H1 (cell line): Measurements from ENCODE around the gene TGM3. TPM values are rescaled to one million over a fixed set of nuclear protein-coding genes. Genes with fewer than 3 reads are reported as not detected.

Experiments
- CTCF ChIA-PET: fragments of 300-600 bp; sonication (Branson Sonifier 250); formaldehyde crosslinking; loops from one replicate; lab custom pipeline; 2021; ENCODE audit not compliant: partially characterized antibody; lab: Charles Lee
- POLR2A ChIA-PET: fragments of 300-600 bp; sonication (Branson Sonifier 250); formaldehyde crosslinking; loops from one replicate; lab custom pipeline; 2021; ENCODE audit warnings: inconsistent platforms; ENCODE audit not compliant: partially characterized antibody; lab: Charles Lee
- DNase-seq, 2 experiments: peaks; one replicate each; pipeline versions ENCODE4 v3.0.0 to v3.0.0-alpha.2; 2010 to 2022; ENCODE audit warnings: low spot score in 2 of 2, low read depth in 1 of 2, mixed read lengths in 1 of 2
- FAIRE-seq: peaks from 2 replicates; lab custom pipeline; 2011; peaks lifted over from hg19 to GRCh38; lab: Jason Lieb, UNC
- H2AFZ ChIP-seq: 2 replicates; pipeline ENCODE4 v1.8.1; 2012; ENCODE audit warnings: low read length, inconsistent platforms
- H2AK5ac ChIP-seq: 2 replicates; pipeline ENCODE4 v1.6.1; 2013; ENCODE audit warnings: low read depth, low read length
- H2BK120ac ChIP-seq: replicated peaks from 2 replicates; pipeline ENCODE3; 2013; ENCODE audit warnings: low read depth, low read length, inconsistent platforms
- H2BK12ac ChIP-seq: 2 replicates; pipeline ENCODE4 v1.6.1; 2013; ENCODE audit warnings: low read depth, low read length
- H2BK15ac ChIP-seq: 2 replicates; pipeline ENCODE4 v1.6.1; 2013; ENCODE audit warnings: low read length
- H2BK20ac ChIP-seq: 2 replicates; pipeline ENCODE4 v1.6.1; 2013; ENCODE audit warnings: low read length
- H2BK5ac ChIP-seq: 2 replicates; pipeline ENCODE4 v1.6.1; 2013; ENCODE audit warnings: low read depth, low read length
- H3K14ac ChIP-seq: 2 replicates; pipeline ENCODE4 v1.6.1; 2013; ENCODE audit warnings: inconsistent platforms; ENCODE audit not compliant: insufficient read length
- H3K18ac ChIP-seq: 2 replicates; pipeline ENCODE4 v1.6.1; 2013; ENCODE audit warnings: low read length; ENCODE audit errors: extremely low read depth
- H3K23ac ChIP-seq: 2 replicates; pipeline ENCODE4 v1.6.1; 2013; ENCODE audit warnings: inconsistent platforms; ENCODE audit not compliant: insufficient read length
- H3K23me2 ChIP-seq: 2 replicates; pipeline ENCODE4 v1.6.1; 2013; ENCODE audit warnings: low read depth, low read length
- H3K27ac ChIP-seq: 2 replicates; pipeline ENCODE4 v1.6.1; 2011; ENCODE audit warnings: low read depth, low read length, inconsistent platforms
- H3K27me3 ChIP-seq, 4 experiments: replicated peaks in 1 of 4; 1 replicate in 1 of 4; 2 replicates in 3 of 4; pipeline versions ENCODE4 v1.6.1 to v1.8.1; 2011 to 2013; ENCODE audit warnings: low read length in 3 of 4, mild to moderate bottlenecking in 3 of 4, inconsistent platforms in 2 of 4, mixed read lengths in 2 of 4, moderate library complexity in 1 of 4; ENCODE audit not compliant: control insufficient read depth in 3 of 4, insufficient read depth in 3 of 4; ENCODE audit errors: extremely low read depth in 1 of 4
- H3K36me3 ChIP-seq, 4 experiments: 2 replicates each; pipeline versions ENCODE4 v1.6.1 to v1.8.1; 2011 to 2013; ENCODE audit warnings: mild to moderate bottlenecking in 4 of 4, low read length in 3 of 4, moderate library complexity in 2 of 4, control low read depth in 1 of 4, inconsistent platforms in 1 of 4; ENCODE audit not compliant: insufficient read depth in 4 of 4, control insufficient read depth in 2 of 4
- H3K4ac ChIP-seq: replicated peaks from 2 replicates; pipeline ENCODE3; 2013; ENCODE audit warnings: low read length, low read depth, mixed read lengths, inconsistent platforms; ENCODE audit not compliant: insufficient read length
- H3K4me1 ChIP-seq, 4 experiments: replicated peaks in 1 of 4; 1 replicate in 1 of 4; 2 replicates in 3 of 4; pipeline versions ENCODE4 v1.6.1 to v1.8.1; 2011 to 2013; ENCODE audit warnings: low read length in 3 of 4, inconsistent platforms in 2 of 4, mixed read lengths in 1 of 4; ENCODE audit not compliant: insufficient read depth in 4 of 4, control insufficient read depth in 3 of 4
- H3K4me2 ChIP-seq, 2 experiments: 2 replicates each; pipeline versions ENCODE4 v1.6.1 to v1.8.1; 2011 to 2013; ENCODE audit warnings: low read depth in 2 of 2, low read length in 2 of 2, control low read depth in 1 of 2, inconsistent platforms in 1 of 2, mild to moderate bottlenecking in 1 of 2; ENCODE audit not compliant: insufficient read depth in 1 of 2
- H3K4me3 ChIP-seq, 4 experiments: fragments of 200-600, 300-600 bp in 1 of 4; sonication (generic), shearing (Covaris generic), sonication (Bioruptor Twin) in 1 of 4; 2 replicates each; pipeline versions ENCODE4 v1.5.1 to v1.8.1; 2011 to 2016; ENCODE audit warnings: low read length in 4 of 4, low read depth in 3 of 4, control low read depth in 2 of 4, inconsistent platforms in 2 of 4, mild to moderate bottlenecking in 2 of 4, mixed read lengths in 1 of 4, moderate library complexity in 1 of 4; ENCODE audit not compliant: insufficient read depth in 2 of 4; ENCODE audit errors: extremely low read depth in 1 of 4
- H3K56ac ChIP-seq: replicated peaks from 2 replicates; pipeline ENCODE3; 2013; ENCODE audit warnings: low read depth, mild to moderate bottlenecking, mixed read lengths, low read length, inconsistent platforms; ENCODE audit not compliant: insufficient read length
- H3K79me1 ChIP-seq: 2 replicates; pipeline ENCODE4 v1.6.1; 2013; ENCODE audit warnings: low read depth, low read length, control low read depth
- H3K79me2 ChIP-seq, 2 experiments: 2 replicates each; pipeline versions ENCODE4 v1.6.1 to v1.8.1; 2012 to 2013; ENCODE audit warnings: low read length in 2 of 2, mild to moderate bottlenecking in 2 of 2, inconsistent platforms in 1 of 2; ENCODE audit not compliant: insufficient read depth in 2 of 2, control insufficient read depth in 1 of 2
- H3K9ac ChIP-seq, 4 experiments: replicated peaks in 1 of 4; 1 replicate in 1 of 4; 2 replicates in 3 of 4; pipeline versions ENCODE4 v1.6.1 to v1.8.1; 2011 to 2013; ENCODE audit warnings: low read depth in 3 of 4, low read length in 3 of 4, control low read depth in 2 of 4, mild to moderate bottlenecking in 2 of 4, moderate library complexity in 2 of 4, inconsistent platforms in 1 of 4; ENCODE audit errors: extremely low read depth in 1 of 4
- H3K9me3 ChIP-seq, 2 experiments: 2 replicates each; pipeline versions ENCODE4 v1.6.1 to v1.8.1; 2012 to 2013; ENCODE audit warnings: mild to moderate bottlenecking in 2 of 2, moderate library complexity in 2 of 2, control low read depth in 1 of 2, inconsistent platforms in 1 of 2, low read depth in 1 of 2, low read length in 1 of 2, mixed read lengths in 1 of 2; ENCODE audit not compliant: insufficient read depth in 2 of 2
- H4K20me1 ChIP-seq, 2 experiments: replicated peaks in 1 of 2; 2 replicates each; pipeline versions ENCODE3 to v1.8.1; 2011 to 2013; ENCODE audit warnings: inconsistent platforms in 2 of 2, low read length in 2 of 2, mild to moderate bottlenecking in 1 of 2; ENCODE audit not compliant: insufficient read depth in 2 of 2, control insufficient read depth in 1 of 2
- H4K5ac ChIP-seq: 2 replicates; pipeline ENCODE4 v1.6.1; 2013; ENCODE audit warnings: low read length, low read depth, mixed read lengths, inconsistent platforms; ENCODE audit not compliant: insufficient read length
- H4K8ac ChIP-seq: 2 replicates; pipeline ENCODE4 v1.8.0; 2013; ENCODE audit warnings: mild to moderate bottlenecking, moderate library complexity, low read length, inconsistent platforms; ENCODE audit not compliant: insufficient read depth; ENCODE audit errors: extremely low read depth
- H4K91ac ChIP-seq: replicated peaks from 2 replicates; pipeline ENCODE3; 2013; ENCODE audit warnings: low read length, mixed read lengths, inconsistent platforms; ENCODE audit not compliant: insufficient read length
- CTCF ChIP-seq, 3 experiments: IDR thresholded peaks; 1 replicate in 2 of 3; 2 replicates in 1 of 3; pipeline versions ENCODE4 v1.5.1 to v1.6.1; 2011; ENCODE audit warnings: low read length in 3 of 3, mild to moderate bottlenecking in 3 of 3, inconsistent platforms in 2 of 3, low read depth in 1 of 3, moderate library complexity in 1 of 3; ENCODE audit not compliant: insufficient read depth in 1 of 3; ENCODE audit errors: control extremely low read depth in 1 of 3
- RAD21 ChIP-seq, 2 experiments: IDR thresholded peaks in 1 of 2; conservative IDR thresholded peaks in 1 of 2; 2 replicates each; pipeline ENCODE4 v1.6.1; 2011; ENCODE audit warnings: low read depth in 2 of 2, low read length in 2 of 2, improper control_type of control experiment in 1 of 2, inconsistent platforms in 1 of 2, mild to moderate bottlenecking in 1 of 2, moderate library complexity in 1 of 2
- TCF12 ChIP-seq: IDR thresholded peaks from 2 replicates; pipeline ENCODE4 v1.6.1; 2011; ENCODE audit warnings: low read depth, mild to moderate bottlenecking, low read length
- WGBS, 2 experiments: shearing (Covaris generic) in 1 of 2; methylation state at CpG; one replicate each; pipeline versions ENCODE4 v1.1.6 to v1.1.7; 2013 to 2015; ENCODE audit warnings: low lambda C conversion rate in 2 of 2, mixed read lengths in 2 of 2, inconsistent platforms in 1 of 2, low coverage in 1 of 2, missing lambda C conversion rate in 1 of 2; ENCODE audit not compliant: insufficient replicate concordance in 2 of 2, insufficient coverage in 1 of 2, insufficient read length in 1 of 2; ENCODE audit errors: extremely low coverage in 1 of 2, missing lambda C conversion rate in 1 of 2; 5-methylcytosine and 5-hydroxymethylcytosine counted together
- polyA plus RNA-seq, 7 experiments: library from polyadenylated mRNA; depleted of rRNA in 3 of 7; stranded (reverse) in 5 of 7; unstranded in 2 of 7; fragments of >200 nt in 5 of 7; fragments of 200-250 nt in 2 of 7; gene quantifications; 1 replicate in 5 of 7; 2 replicates in 1 of 7; 4 replicates in 1 of 7; pipeline versions ENCODE4 v1.2.1 to v1.2.3, GENCODE V29; 2011 to 2013; ENCODE audit warnings: missing spikeins in 2 of 7, mixed read lengths in 2 of 7
- total RNA-seq: library from RNA; stranded (reverse); fragmentation: NEBNext Ultra II Directional; extraction: Animal tissue kit (Norgen Biotek cat#: 25700); gene quantifications from 2 replicates; pipeline ENCODE4 v1.2.1, GENCODE V29; 2021

TGM3 gene
- total and polyA plus RNA-seq, 2 of the 8 experiments (the other 6 are each of a cell fraction or from before 2014, with no cell fraction given): 0.12 TPM; not detected in 1

- Histone ChIP-seq H3K14ac (no peak overlapping the region), H3K23ac (no peak overlapping the region), H3K4me1 (peaks cover 0 to 1% (median 0%) of the 10 kb centered on the region in 4 experiments; a peak in 2 of 7 replicates), H2BK12ac (no peak overlapping the region), H3K4me3 (no peak overlapping the region), H3K79me2 (no peaks in the 10 kb centered on the region), H3K79me1 (no peaks in the 10 kb centered on the region), H2AK5ac (no peak overlapping the region), H3K27me3 (no peaks in the 10 kb centered on the region; a peak in 1 of 7 replicates), H2AFZ (no peak overlapping the region), H3K4ac (no peak overlapping the region), H2BK20ac (no peak overlapping the region), H3K36me3 (no peaks in the 10 kb centered on the region), H4K5ac (no peak overlapping the region), H3K56ac (no peak overlapping the region), H3K9me3 (no peaks in the 10 kb centered on the region), H3K23me2 (no peaks in the 10 kb centered on the region), H3K18ac (no peak overlapping the region), H2BK15ac (no peak overlapping the region), H3K4me2 (no peak overlapping the region), H4K20me1 (no peaks in the 10 kb centered on the region), H3K27ac (no peak overlapping the region), H2BK120ac (no peak overlapping the region), H4K8ac (no peak overlapping the region), H4K91ac (no peak overlapping the region), H2BK5ac (no peak overlapping the region), H3K9ac (no peak overlapping the region)
- TF ChIP-seq TCF12 (no peak), CTCF (IDR thresholded peaks at IDR 0.05; ENCODE audit: control extremely low read depth in 1 of 3, insufficient read depth in 1 of 3, low read depth in 1 of 3, low read length in 3 of 3) (peak; percentile 32 to 46 (median 41)), RAD21 (IDR thresholded peaks at IDR 0.05 in 1 of 2, conservative IDR thresholded peaks at IDR 0.05 in 1 of 2; ENCODE audit: low read depth in 2 of 2, low read length in 2 of 2) (peak; percentile 22 to 32; a peak in 2 of 4 replicates)
- ChIA-PET POLR2A (interaction anchor here (1.2 kb wide), 1 partner anchor 12 kb away, joined by 3 read pairs; no protein-coding TSS in a partner anchor), CTCF (interaction anchor here (0.8 to 2.1 kb wide), 11 partner anchors 8 to 95 kb away, joined by 3 to 10 read pairs (median 4); no protein-coding TSS in a partner anchor)
- 72% methylated on average over 9 of the region's 9 CpGs; no CpG with 5 or more reads in 1 of the 2 experiments for WGBS, 2 experiments
- FAIRE-seq (no peak), DNase-seq (no peak)
These were observed 6.7 kb downstream of the TGM3 start for GRCh38 chr20:2302384-2303060.
